Stimulated activated CD8-positive, alpha-beta memory T cell treated with anti-CD3 and anti-CD28 coated beads, Interleukin-12 subunit alpha, Interleukin-12 subunit beta, amount 100 ng/mL, for 24 hours (primary cell): Measurements from ENCODE around the gene ABT1.

Experiments
- DNase-seq: peaks from one replicate; pipeline ENCODE4 v3.0.0-alpha.2; 2020; ENCODE audit errors: extremely low read depth

ABT1 gene

GRCh38 chr6:26575494-26575939 is 21.2 kb upstream of the ABT1 start:
- no peak for DNase-seq

DNA sequence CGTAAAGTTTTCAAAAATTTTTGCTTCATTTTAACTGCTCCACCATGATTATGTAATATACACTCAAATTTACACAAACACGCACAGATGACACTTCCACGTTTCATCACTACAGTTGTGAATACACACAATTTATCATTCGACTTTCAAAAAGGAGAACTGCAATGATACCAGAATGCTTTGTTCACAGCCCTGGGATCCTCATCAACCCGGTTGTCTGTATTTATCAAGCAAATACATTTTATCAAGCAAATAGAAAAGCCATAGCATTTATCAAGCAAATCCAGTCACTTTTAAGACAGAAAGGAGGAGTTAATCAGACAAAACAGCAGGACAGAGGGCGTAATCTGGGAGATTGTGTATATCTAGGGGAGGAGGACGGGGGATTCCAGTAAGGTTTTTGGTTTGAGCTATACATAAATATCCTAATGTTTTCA is 20.3 kb upstream of the ABT1 start:
- no peak for DNase-seq

- no peak for DNase-seq
Observed at GRCh38 chr6:26576929-26577719, 19.6 kb upstream of the ABT1 start.

- DNase-seq: no peak
Observed at GRCh38 chr6:26577720-26578072, 19.1 kb upstream of the ABT1 start.

GRCh38 chr6:26578279-26578678 is 18.5 kb upstream of the ABT1 start:
- DNase-seq: no peak

DNA sequence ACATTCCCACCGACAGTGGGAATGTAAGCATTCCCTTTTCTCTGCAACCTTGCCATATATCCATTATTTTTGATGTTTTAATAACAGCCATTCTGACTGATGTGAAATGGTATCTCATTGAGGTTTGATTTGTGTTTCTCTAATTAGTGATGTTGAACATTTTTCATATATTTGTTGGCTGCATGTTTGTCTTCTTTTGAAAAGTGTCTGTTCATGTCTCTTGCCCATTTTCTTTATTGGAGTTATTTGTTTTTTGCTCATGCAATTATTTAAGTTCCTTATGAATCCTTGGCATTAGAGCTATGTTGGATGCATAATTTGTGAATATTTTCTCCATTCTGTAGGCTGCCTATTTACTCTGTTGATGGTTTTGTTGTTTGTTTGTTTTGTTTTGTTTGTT is 18.0 kb upstream of the ABT1 start:
- DNase-seq: no peak

DNA sequence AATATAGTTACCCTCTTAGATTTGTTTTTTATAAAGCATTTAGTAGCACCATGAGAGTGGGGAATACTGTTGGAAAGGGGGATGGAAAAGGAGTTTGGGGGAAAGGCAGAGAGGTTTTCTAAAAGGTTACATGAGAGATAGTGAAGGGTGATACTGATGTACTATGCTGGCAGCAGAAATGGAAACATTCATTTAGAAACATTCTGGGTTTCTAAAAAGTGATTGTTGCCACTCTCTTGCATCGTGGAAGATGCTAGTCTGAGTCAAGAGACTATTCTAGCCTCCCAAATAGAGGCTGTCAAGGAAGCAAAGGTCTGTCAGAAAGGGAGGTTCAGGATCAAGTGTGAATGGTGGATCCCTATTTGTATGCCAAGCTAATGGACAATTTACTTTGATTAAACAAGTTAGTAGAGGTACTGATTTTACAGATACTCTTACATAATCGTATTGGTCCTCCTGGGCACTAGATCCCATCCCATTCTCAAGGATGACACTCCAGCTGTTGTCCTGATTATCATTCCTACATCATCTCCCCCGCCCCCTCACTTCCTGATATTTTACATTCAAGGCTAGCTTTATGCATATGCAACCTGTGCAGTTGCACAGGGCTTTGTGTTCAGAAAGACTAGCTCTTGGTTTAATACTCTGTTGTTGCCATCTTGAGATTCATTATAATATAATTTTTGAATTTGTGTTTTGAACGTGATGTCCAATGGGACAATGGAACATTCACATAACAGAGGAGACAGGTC is 15.4 kb upstream of the ABT1 start:
- no peak for DNase-seq

DNA sequence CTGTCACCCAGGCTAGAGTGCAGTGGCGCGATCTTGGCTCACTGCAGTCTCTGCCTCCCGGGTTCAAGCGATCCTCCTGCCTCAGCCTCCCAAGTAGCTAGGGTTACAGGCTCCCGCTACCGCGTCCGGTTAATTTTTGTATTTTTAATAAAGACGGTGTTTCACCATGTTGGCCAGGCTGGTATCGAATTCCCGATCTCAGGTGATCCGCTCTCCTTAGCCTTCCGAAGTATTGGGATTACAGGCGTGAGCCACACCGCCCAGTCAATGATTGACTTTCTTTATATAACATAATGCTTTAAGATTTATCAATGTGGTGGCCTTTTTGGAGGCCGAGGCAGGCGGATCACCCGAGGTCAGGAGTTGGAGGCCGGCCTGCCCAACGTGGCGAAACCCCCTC is 7.8 kb upstream of the ABT1 start:
- DNase-seq: no peak

- no peak for DNase-seq
Observed at GRCh38 chr6:26592649-26593048, 4.1 kb upstream of the ABT1 start.

DNA sequence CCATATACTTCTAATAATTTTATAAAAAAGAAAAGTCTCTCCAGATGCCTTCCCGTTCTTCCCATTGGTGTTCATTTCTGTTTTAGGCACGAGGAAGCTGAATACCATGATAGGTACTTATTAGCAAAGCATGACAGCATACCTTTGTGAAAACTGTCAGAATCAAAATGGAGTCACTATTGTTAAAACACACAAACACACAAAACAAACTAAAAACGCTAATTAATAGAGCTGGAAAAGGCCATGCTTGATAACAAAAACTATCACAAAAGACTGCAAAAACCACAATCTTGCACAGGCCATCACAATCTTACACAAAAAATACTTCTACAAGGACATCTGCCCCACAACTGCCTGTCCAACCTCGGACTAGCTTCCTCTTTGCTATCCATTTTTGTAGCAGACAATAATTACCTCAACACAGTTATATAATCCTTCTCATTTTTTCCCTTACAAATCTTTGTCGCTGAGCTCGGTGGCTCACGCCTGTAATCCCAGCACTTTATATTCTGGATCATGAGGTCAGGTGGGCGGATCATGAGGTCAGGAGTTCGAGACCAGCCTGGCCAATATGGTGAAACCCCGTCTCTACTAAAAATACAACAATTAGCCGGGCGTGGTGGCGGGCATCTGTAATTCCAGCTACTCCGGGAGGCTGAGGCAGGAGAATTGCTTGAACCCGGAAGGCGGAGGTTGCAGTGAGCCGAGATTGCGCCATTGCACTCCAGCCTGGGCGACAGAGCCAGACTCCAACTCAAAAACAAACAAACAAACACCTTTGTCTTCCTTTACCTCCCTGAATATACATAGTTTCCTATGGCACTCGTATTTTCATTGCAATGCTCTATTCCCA is 3.2 kb upstream of the ABT1 start:
- no peak for DNase-seq

DNA sequence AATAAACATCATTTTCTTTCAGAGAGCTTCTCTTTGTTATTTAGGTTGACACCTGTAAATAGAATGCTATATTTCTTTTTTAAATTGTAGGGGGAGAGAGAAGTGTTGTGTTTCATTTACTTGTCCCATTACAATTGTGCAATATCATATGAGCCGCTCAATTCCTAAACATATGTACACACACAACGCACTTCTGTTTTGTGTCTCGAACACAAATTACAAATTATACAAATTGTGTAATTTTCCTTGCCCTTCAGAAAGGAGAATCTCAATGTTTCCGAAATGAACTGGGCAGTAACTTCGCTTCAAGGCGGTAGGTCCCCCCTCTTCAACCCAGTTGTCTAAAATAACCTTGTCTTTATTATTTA is 2.6 kb upstream of the ABT1 start:
- DNase-seq: no peak

DNA sequence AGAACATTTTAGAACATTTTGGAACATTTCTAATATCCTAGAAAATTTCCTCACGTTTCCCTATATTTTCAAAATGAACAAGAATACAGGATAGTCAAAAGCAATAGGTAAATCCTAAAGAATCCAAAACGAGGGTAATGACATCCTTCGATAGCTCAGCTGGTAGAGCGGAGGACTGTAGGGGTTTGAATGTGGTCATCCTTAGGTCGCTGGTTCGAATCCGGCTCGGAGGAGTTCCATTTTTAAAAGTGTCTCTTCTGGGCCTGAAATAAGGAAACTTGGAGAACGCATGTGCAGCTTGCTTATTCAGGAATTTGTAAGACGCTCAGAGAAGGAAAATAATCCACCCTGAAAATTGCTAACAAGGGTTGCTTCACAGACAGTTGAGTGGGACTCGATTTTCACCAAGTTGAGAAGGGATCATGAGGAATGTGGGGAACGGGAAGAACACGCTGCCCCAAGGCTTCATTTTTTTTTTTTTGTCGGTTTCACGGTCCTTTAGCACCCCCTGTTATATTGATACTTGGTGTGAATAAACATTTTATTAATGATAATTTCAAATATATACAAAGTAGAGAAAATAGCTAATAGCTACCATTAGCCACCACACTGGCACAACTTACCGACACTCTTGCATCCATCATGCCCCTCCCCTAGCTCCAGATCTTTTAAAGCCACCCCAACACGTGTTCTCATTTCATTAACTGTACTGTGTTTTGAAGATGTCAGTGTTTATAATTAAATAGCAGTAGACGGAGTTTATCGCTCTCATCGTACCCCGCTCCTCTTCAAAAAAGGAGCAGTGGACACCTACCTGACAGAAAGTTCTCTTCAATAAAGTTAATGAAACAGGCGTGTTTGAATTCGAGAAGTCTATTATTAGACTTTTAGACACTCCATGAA is 1.8 kb upstream of the ABT1 start:
- no peak for DNase-seq

GRCh38 chr6:26595669-26596269 is 984 bp upstream of the ABT1 start:
- DNase-seq: no peak

- no peak for DNase-seq
Observed at GRCh38 chr6:26597389-26597766, 625 bp downstream of the ABT1 start.

DNA sequence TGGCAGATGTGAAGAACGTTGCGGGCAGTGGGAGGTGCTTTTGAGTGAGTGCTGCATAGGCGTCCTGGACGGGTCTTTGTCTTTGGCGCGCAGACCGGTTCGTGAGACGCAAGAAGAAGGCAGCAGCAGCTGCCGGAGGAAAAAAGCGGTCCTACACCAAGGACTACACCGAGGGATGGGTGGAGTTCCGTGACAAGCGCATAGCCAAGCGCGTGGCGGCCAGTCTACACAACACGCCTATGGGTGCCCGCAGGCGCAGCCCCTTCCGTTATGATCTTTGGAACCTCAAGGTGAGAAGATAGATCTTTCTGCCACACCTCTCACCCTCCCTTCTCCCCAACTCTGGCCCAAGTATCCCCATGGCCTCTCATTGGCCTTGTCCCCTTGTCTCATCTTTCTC is 1.1 kb downstream of the ABT1 start:
- DNase-seq: no peak

GRCh38 chr6:26598267-26598666 is 1.5 kb downstream of the ABT1 start:
- no peak for DNase-seq

DNA sequence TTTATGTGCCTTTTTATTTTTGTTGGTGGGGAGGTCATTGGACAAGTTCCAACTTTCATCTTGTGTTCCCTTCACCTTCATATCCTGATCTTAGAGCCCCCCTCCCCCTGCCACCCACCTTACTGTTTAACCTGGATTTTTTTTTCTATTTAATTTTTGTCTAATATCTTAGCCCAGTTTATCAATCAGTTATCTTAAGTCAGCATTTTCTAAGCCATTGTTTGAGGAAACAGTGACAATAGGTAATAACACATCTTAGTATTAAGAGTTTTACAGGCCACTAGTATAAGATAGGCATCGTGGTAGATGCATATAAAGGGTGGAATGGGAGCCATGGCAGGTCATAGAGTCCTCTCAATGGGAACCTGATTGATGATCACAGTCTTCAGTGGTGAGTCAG is 2.4 kb downstream of the ABT1 start:
- no peak for DNase-seq

DNA sequence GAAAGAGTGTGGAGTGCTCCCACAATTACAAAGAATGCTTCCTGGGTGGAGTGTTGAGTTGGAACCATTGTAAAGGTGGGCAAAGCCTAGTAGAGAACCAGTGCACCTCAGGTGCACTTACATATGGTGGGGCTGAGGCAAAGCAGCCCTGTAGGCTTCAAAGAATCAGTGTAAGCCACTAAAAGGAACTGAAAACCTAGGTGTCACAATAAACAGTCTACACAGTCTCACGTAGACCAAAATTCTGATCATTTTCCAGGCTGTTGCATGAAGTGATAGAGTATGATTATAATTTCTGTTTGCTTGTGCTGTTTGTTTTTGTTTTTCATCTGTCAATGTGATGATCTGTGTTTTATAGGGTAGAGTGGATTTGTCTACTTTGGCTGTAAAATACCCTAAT is 2.8 kb downstream of the ABT1 start:
- DNase-seq: no peak

- DNase-seq: no peak
Observed at GRCh38 chr6:26600759-26601158, 4.0 kb downstream of the ABT1 start.

DNA sequence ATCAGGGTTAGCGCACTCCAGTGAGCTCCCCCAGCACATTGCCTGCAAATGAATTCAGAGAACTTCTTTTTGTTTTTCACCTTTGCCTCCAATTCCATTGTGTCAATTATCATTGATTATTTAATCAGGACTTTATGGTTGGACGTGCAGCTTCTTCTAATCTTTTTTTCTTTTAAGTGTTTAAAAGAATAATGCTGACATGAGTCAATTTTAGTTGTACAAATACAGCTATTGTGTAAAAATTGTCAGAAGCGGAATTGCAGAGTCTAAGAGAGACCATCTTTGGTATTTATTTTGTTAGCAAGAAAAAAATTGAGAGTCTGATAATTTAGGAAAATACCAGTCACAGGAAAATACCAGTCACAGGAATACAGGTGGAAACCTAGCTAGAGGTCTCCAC is 5.5 kb downstream of the ABT1 start:
- no peak for DNase-seq

DNA sequence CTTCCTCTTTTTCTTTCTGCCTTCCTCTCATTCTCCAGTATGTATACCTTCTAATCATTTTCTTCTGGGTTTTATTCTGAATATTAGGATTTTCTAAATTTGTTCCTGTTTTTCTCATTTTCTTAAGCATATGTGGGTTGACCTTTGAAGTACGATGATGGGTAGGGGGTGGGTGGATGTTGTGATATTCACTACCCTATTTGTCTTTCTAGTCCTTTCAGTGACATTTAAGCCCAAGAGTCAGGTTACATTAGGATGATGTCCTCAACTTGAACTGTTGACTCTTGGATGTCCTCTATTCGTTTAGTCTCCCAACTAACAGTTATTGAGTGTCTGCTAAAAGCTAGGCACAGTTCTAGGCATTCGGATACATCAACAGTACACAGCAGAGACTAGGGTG is 7.3 kb downstream of the ABT1 start:
- no peak for DNase-seq
